ENCODE measurements around the gene AKR1B15.
"Not testable (repeated sequence)": the region's sequence is repeated elsewhere in the genome, so short reads cannot be mapped to it uniquely, and the experiment has no call there.

Gene AKR1B15

GRCh38 chr7:134562136-134562535 is 13.2 kb downstream of the AKR1B15 start:
- Histone ChIP-seq H3K9me3 (ENCODE audit: low read length) (no peaks in the 10 kb centered on the region; the same call in 1 of the 2 replicates), H3K36me3 (ENCODE audit: insufficient read depth, low read length) (no peaks in the 10 kb centered on the region), H3K9ac (ENCODE audit: low read length) (no peak overlapping the region), H3F3A (ENCODE audit: insufficient read depth, low read length) (no peaks in the 10 kb centered on the region), H3K4me3 (ENCODE audit: low read depth, low read length, poor library complexity, severe bottlenecking) (no peak overlapping the region), H3K27ac (ENCODE audit: low read depth, low read length, poor library complexity, severe bottlenecking) (no peak overlapping the region), H2AFZ (ENCODE audit: low read length) (no peak overlapping the region), H3K79me2 (ENCODE audit: insufficient read depth, low read length) (no peaks in the 10 kb centered on the region), H3K4me1 (ENCODE audit: insufficient read depth, low read length, severe bottlenecking) (no peaks in the 10 kb centered on the region), H3K4me2 (ENCODE audit: low read length) (no peak overlapping the region), H4K20me1 (ENCODE audit: insufficient read depth, low read length) (no peaks in the 10 kb centered on the region), H3K9me2 (ENCODE audit: low read depth, low read length) (no peaks in the 10 kb centered on the region), H3K27me3 (ENCODE audit: insufficient read depth, low read length) (peaks cover 4% of the 10 kb centered on the region)
- TF ChIP-seq CTCF (IDR thresholded peaks at IDR 0.05; ENCODE audit: low read length), result no peak
- no peak for TF ChIP-seq EZH2 (IDR thresholded peaks at IDR 0.05; ENCODE audit: borderline replicate concordance, low read length)

DNA sequence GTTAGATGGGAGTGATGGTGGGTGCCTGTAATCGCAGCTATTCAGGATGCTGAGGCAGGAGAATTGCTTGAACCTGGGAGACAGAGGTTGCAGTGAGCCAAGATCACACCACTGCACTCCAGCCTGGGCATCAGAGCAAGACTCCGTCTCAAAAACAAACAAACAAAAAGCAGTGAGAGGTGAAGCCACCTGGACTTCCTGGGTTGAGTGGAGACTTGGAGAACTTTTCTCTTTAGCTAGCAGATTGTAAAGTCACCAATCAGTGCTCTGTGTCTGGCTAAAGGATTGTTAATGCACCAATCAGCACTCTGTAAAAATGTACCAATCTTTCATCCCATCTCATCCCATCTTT is 14.5 kb downstream of the AKR1B15 start:
- H3K9me2 ChIP-seq (ENCODE audit: low read depth, low read length); H3K4me1 ChIP-seq (ENCODE audit: insufficient read depth, low read length, severe bottlenecking); H3K36me3 ChIP-seq (ENCODE audit: insufficient read depth, low read length); H3K9me3 ChIP-seq (ENCODE audit: low read length); H3K9ac ChIP-seq (ENCODE audit: low read length); H3K27ac ChIP-seq (ENCODE audit: low read depth, low read length, poor library complexity, severe bottlenecking); H3K4me3 ChIP-seq (ENCODE audit: low read depth, low read length, poor library complexity, severe bottlenecking); H3K79me2 ChIP-seq (ENCODE audit: insufficient read depth, low read length); H2AFZ ChIP-seq (ENCODE audit: low read length); H3F3A ChIP-seq (ENCODE audit: insufficient read depth, low read length); H4K20me1 ChIP-seq (ENCODE audit: insufficient read depth, low read length); H3K4me2 ChIP-seq (ENCODE audit: low read length): not testable (repeated sequence)
- peaks cover 14% of the 10 kb centered on the region for H3K27me3 ChIP-seq (ENCODE audit: insufficient read depth, low read length)

GRCh38 chr7:134565643-134566136 is 16.8 kb downstream of the AKR1B15 start:
- Histone ChIP-seq H3K9me3 (ENCODE audit: low read length) (no peaks in the 10 kb centered on the region; the same call in 1 of the 2 replicates), H2AFZ (ENCODE audit: low read length) (no peak overlapping the region), H3K27ac (ENCODE audit: low read depth, low read length, poor library complexity, severe bottlenecking) (no peak overlapping the region)

More at GRCh38 chr7:134565643-134566136, 16.8 kb downstream of the AKR1B15 start:
- Histone ChIP-seq H4K20me1 (ENCODE audit: insufficient read depth, low read length) (no peaks in the 10 kb centered on the region), H3K4me2 (ENCODE audit: low read length) (no peak overlapping the region), H3K4me1 (ENCODE audit: insufficient read depth, low read length, severe bottlenecking) (no peaks in the 10 kb centered on the region), H3F3A (ENCODE audit: insufficient read depth, low read length) (no peaks in the 10 kb centered on the region), H3K9me2 (ENCODE audit: low read depth, low read length) (no peaks in the 10 kb centered on the region), H3K27me3 (ENCODE audit: insufficient read depth, low read length) (peaks cover 19% of the 10 kb centered on the region), H3K4me3 (ENCODE audit: low read depth, low read length, poor library complexity, severe bottlenecking) (no peak overlapping the region), H3K36me3 (ENCODE audit: insufficient read depth, low read length) (no peaks in the 10 kb centered on the region), H3K9ac (ENCODE audit: low read length) (no peak overlapping the region), H3K79me2 (ENCODE audit: insufficient read depth, low read length) (no peaks in the 10 kb centered on the region)
- no peak for TF ChIP-seq CTCF (IDR thresholded peaks at IDR 0.05; ENCODE audit: low read length)
- TF ChIP-seq EZH2 (IDR thresholded peaks at IDR 0.05; ENCODE audit: borderline replicate concordance, low read length), result no peak
